Measurements from ENCODE around the gene PROSER2. TPM values are rescaled to one million over a fixed set of nuclear protein-coding genes. Genes with fewer than 3 reads are reported as not detected.

Gene PROSER2
- total RNA-seq, 3 donors from 2014 or later, result 2.9 to 9.5 (median 8.5) TPM

- intact Hi-C loops (cut with DNase I; ENCODE audit: low total_unique reads), result no loop called here
- H3K9me3 ChIP-seq, result no peaks in the 10 kb centered on the region
Observed at GRCh38 chr10:11781114-11781513, 42.0 kb upstream of the PROSER2 start.

GRCh38 chr10:11782793-11783557 is 40.2 kb upstream of the PROSER2 start:
- Histone ChIP-seq H3K9me3 (no peaks in the 10 kb centered on the region), H3K27ac (no peak overlapping the region), H3K27me3 (no peaks in the 10 kb centered on the region), H3K4me3 (no peak overlapping the region), H3K4me1 (no peaks in the 10 kb centered on the region), H3K36me3 (no peaks in the 10 kb centered on the region)
- no peak for DNase-seq (ENCODE audit: low spot score in 2 of 2)
- intact Hi-C loops (cut with DNase I; ENCODE audit: low total_unique reads), result no loop called here
- peak; percentile 53 to 69 (median 60) for TF ChIP-seq CTCF (IDR thresholded peaks at IDR 0.05)
- TF ChIP-seq POLR2A (IDR thresholded peaks at IDR 0.05), result no peak

More at GRCh38 chr10:11781114-11781513, 42.0 kb upstream of the PROSER2 start:
- no peak overlapping the region for H3K4me3 ChIP-seq
- no peak overlapping the region for H3K27ac ChIP-seq
- DNase-seq (ENCODE audit: low spot score in 2 of 2), result no peak
- TF ChIP-seq POLR2A (IDR thresholded peaks at IDR 0.05) (no peak), POLR2AphosphoS5 (IDR thresholded peaks at IDR 0.05) (no peak), CTCF (IDR thresholded peaks at IDR 0.05) (no peak)
- H3K4me1 ChIP-seq, result no peaks in the 10 kb centered on the region
- no peaks in the 10 kb centered on the region for H3K27me3 ChIP-seq
- no peaks in the 10 kb centered on the region for H3K36me3 ChIP-seq

- TF ChIP-seq POLR2A (IDR thresholded peaks at IDR 0.05) (no peak), POLR2AphosphoS5 (IDR thresholded peaks at IDR 0.05) (no peak), CTCF (IDR thresholded peaks at IDR 0.05) (no peak)
- no peaks in the 10 kb centered on the region for H3K4me1 ChIP-seq
- H3K4me3 ChIP-seq, result no peak overlapping the region
- intact Hi-C loops (cut with DNase I; ENCODE audit: low total_unique reads), result no loop called here
- no peaks in the 10 kb centered on the region for H3K27me3 ChIP-seq
- no peak overlapping the region for H3K27ac ChIP-seq
- no peaks in the 10 kb centered on the region for H3K36me3 ChIP-seq
- H3K9me3 ChIP-seq, result no peaks in the 10 kb centered on the region
- DNase-seq (ENCODE audit: low spot score in 2 of 2), result no peak
Observed at GRCh38 chr10:11783558-11783865, 39.6 kb upstream of the PROSER2 start.

GRCh38 chr10:11787374-11787773 is 35.8 kb upstream of the PROSER2 start:
- Histone ChIP-seq H3K9me3 (no peaks in the 10 kb centered on the region), H3K36me3 (no peaks in the 10 kb centered on the region), H3K4me1 (no peaks in the 10 kb centered on the region), H3K4me3 (no peak overlapping the region), H3K27ac (no peak overlapping the region), H3K27me3 (no peaks in the 10 kb centered on the region)
- DNase-seq (ENCODE audit: low spot score in 2 of 2), result no peak
- intact Hi-C loops (cut with DNase I; ENCODE audit: low total_unique reads), result no loop called here
- no peak for TF ChIP-seq CTCF (IDR thresholded peaks at IDR 0.05)
- no peak for TF ChIP-seq POLR2AphosphoS5 (IDR thresholded peaks at IDR 0.05)
- no peak for TF ChIP-seq POLR2A (IDR thresholded peaks at IDR 0.05)

- Histone ChIP-seq H3K36me3 (no peaks in the 10 kb centered on the region), H3K4me1 (no peaks in the 10 kb centered on the region), H3K4me3 (no peak overlapping the region), H3K27ac (no peak overlapping the region), H3K27me3 (no peaks in the 10 kb centered on the region), H3K9me3 (no peaks in the 10 kb centered on the region)
- no peak for TF ChIP-seq POLR2A (IDR thresholded peaks at IDR 0.05)
- no peak for TF ChIP-seq CTCF (IDR thresholded peaks at IDR 0.05)
- no peak for TF ChIP-seq POLR2AphosphoS5 (IDR thresholded peaks at IDR 0.05)
- intact Hi-C loops (cut with DNase I; ENCODE audit: low total_unique reads), result no loop called here
- DNase-seq (ENCODE audit: low spot score in 2 of 2), result no peak
Observed at GRCh38 chr10:11787846-11788245, 35.3 kb upstream of the PROSER2 start.
